22Rv1 (cell line): ENCODE measurements around the gene BAZ2B.

Experiments used
- H3K27ac ChIP-seq: fragments of 450-650 bp; 2 replicates; pipeline ENCODE4 v1.5.1; 2017
- ZFX ChIP-seq: fragments of 450-650 bp; IDR thresholded peaks from 2 replicates; pipeline ENCODE4 v1.6.1; 2017; ENCODE audit warnings: antibody characterized with exemption, borderline replicate concordance
- TF ChIP-seq, protein P1 (sequence below): fragments of 450-650 bp; IDR thresholded peaks from 2 replicates; pipeline ENCODE4 v1.5.1; 2017; ENCODE audit warnings: mild to moderate bottlenecking

BAZ2B gene

DNA sequence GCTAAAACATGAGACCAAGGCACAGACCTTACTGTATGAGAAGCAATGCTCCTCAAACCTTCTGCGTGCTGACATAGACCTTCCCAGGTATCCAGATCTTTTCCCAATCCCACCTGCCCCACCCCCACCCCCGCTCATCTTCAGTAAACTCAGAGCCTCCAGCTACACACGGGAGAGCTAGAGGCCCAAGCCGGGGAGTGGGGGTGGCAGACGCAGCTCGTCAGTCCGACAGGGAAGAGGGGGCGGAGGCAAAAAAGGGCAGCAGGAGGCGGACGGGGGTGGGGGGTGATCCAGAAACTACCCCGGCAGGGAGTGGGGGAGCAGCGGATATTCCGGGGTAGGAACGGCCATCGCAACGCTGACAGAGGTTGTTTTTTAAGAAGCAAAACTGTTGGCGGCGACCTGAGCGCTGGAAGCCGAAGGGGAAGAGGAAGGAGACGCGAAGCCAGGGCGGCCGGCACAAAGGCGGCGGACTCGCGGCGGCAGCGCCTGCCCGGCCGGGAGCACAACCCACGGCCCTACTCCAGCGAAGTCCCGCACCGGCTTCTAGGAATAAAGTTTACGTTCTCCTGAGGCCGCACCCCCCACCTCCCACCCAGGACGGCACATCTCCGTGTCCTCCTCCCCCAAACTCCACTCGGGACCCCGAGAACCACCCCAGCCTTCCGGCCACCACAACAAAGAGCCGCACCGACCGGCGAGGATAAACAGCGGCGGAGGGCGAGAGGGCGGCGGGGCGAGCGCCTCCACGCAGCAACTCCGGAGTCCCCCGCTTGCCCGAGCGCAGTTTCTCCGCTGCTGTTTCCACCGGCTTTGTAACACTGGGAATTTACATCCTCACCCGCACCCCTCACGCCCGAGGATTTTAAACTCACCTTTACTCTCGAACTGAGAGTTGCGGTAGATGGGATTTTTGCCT is 722 bp downstream of the BAZ2B start:
- peak overlapping the region; percentile 91 for H3K27ac ChIP-seq
- no peak for TF ChIP-seq ZFX
- TF ChIP-seq, protein P1, sequence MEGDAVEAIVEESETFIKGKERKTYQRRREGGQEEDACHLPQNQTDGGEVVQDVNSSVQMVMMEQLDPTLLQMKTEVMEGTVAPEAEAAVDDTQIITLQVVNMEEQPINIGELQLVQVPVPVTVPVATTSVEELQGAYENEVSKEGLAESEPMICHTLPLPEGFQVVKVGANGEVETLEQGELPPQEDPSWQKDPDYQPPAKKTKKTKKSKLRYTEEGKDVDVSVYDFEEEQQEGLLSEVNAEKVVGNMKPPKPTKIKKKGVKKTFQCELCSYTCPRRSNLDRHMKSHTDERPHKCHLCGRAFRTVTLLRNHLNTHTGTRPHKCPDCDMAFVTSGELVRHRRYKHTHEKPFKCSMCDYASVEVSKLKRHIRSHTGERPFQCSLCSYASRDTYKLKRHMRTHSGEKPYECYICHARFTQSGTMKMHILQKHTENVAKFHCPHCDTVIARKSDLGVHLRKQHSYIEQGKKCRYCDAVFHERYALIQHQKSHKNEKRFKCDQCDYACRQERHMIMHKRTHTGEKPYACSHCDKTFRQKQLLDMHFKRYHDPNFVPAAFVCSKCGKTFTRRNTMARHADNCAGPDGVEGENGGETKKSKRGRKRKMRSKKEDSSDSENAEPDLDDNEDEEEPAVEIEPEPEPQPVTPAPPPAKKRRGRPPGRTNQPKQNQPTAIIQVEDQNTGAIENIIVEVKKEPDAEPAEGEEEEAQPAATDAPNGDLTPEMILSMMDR: no peak

DNA sequence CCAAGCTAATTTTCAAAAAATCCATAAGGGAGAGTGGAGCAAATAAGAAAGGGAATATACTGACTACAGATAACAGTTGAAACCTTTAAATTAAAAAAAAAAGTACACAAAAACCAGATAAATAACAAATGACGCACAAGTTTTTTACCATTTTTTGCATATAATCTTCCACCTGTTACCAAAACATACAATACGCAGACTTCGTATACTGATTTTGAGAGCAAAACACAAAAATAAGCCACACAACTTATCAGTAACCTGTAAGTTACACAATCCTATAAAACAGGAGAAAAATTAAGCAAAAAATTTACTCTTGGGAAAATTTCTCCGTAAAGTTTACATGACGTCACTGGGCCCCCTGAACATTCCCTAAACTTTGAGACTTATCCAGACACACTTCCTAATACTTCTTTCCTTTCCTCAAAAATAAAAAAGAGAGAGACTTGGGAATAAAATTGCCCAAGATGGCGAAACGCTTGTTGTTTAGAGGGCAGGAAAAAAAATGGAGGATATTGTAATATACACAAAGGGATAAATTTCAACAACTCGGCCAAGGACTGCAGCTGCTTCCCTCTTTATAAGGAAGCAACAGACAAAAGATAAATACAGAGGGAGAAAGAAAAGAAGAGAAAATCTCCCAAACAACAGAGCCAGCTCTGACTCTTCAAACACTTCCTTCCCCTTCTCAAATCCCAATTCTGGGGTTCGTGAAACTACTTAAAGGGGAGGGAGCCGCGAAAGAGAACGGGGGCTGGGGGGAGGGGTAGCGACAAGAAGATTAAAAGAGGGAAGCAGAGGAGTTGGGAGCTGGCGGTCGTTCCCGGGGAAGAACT is 1.6 kb downstream of the BAZ2B start:
- H3K27ac ChIP-seq: peak overlapping the region; percentile 91
- TF ChIP-seq ZFX: no peak
- TF ChIP-seq, protein P1: no peak

DNA sequence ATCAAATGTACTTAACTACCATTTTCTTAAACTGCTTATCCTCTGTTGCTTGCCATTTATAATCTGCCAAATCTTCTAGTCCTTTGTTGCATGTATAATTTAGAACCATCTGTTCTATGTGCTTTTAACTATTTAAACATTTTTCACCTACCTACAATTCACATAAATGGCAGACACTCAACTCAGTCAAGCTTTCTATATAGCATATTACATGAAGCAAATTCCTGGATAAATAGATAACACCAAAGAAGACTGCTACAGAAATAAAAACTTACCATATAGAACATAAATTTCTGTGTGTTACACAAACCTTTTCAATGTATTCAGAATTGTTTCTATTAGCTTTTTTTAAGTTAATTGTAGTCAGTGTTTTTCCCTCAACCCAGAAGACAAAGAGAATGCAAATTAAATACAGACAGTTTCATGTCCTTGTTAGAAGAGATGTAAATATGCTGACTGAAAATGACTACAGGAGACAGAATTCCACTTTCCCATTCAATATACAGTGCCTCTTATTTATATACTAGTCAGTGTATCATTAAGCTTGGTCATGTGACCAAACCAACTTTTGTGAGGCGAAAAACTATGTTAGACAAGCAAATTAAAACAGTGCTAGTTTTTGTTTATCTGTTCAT is 2.6 kb downstream of the BAZ2B start:
- H3K27ac ChIP-seq: peak overlapping the region; percentile 91
- no peak for TF ChIP-seq ZFX
- TF ChIP-seq, protein P1: no peak

DNA sequence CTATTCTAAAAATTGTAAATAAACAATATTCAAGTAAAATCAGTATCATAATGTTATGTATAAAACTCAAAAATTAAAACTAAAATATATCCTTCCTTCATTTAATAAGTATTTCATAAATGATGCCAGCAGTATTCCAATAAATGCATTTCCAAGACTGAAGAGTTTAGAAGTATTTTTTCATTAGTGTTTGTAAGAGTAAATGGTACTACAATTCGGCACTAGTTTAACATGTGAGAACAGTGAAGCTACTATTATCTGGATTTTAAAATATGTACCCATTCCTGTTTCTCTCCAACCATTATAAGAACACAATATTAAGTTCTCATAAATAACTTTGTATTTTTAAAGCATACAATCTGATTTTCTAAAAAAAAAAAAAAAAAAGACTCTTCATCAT is 3.3 kb downstream of the BAZ2B start:
- TF ChIP-seq ZFX: no peak
- TF ChIP-seq, protein P1: no peak
- H3K27ac ChIP-seq: peak overlapping the region; percentile 91

DNA sequence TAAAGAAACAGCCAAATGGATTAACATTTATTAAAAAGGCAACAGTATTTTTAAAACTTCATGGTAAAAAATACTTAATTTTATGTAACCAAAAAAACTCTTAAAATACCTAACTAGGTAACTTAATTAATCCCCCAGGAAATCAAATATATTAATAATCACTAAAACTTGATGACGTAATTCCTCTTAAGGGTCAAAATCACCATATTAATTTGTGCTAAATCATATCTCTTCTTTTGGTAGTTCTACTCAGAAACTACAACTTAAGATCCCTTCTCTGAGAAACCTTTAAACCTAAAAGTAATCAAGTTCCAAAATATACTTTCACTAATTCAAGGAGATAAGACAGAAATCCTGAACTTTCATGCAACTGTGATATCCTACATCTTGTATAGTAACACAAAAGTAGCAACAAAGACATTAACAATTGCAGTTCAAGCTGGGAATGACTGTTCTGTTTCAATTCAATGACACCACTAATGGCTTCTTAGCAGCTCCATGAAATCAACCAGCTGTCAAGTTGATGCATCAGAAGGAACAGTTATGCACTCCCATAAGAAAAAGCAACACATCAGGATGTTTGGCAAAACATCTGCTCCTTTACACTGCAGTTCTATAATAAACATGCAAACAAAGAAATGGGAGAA is 4.0 kb downstream of the BAZ2B start:
- H3K27ac ChIP-seq: no peak overlapping the region
- TF ChIP-seq, protein P1: no peak
- TF ChIP-seq ZFX: no peak

DNA sequence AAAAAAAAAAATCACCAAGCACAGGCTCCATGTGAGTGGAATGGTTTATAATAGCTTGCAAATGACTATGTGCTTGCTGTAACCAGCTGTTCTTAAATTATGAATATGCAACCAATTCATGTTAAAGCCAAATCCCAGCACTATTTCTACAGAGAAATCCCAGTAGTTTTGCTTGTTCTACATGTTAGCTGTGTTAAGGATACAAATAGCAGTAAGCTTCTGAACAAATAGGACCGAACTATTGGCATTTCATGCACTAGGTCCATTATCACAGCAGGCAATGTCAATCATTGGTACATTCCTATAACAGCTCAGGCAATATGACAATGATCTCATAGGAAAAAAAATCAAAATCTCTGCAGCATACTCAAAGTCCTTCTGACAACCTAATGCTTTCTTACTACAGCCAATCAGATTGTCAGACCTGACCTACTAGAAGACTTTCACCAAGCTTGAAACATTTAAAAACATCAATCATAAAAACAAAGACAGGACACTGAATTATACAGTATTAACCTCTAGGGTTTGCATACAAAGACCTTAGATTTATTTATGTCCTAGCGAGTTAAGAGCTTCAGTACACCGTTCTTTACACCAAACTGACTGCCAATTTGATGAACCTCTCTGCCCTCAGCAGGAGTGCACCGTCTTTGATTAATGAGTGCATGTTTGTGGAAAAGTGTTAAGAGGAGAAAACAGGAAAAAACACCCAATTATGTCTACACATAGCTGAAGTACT is 6.4 kb downstream of the BAZ2B start:
- H3K27ac ChIP-seq: no peak overlapping the region
- TF ChIP-seq ZFX: no peak
